AG20443 (cell line): Measurements from ENCODE around the gene SLC35F2.
"Not testable (repeated sequence)": the region's sequence is repeated elsewhere in the genome, so short reads cannot be mapped to it uniquely, and the experiment has no call there.

Source experiments
- DNase-seq: peaks from one replicate; pipeline ENCODE4 v3.0.0; 2012; ENCODE audit warnings: low spot score, mixed read lengths

SLC35F2 gene

GRCh38 chr11:107842412-107843100 lies 16.0 kb downstream of the SLC35F2 start:
- no peak for DNase-seq

GRCh38 chr11:107840129-107840484 lies 18.5 kb downstream of the SLC35F2 start:
- DNase-seq, result peak; percentile 53

GRCh38 chr11:107836851-107837250 lies 21.7 kb downstream of the SLC35F2 start:
- no peak for DNase-seq

- no peak for DNase-seq
Observed at GRCh38 chr11:107834995-107835394, 23.6 kb downstream of the SLC35F2 start.

GRCh38 chr11:107833926-107834325 lies 24.7 kb downstream of the SLC35F2 start:
- not testable (repeated sequence) for DNase-seq

- no peak for DNase-seq
Observed at GRCh38 chr11:107830915-107831540, 27.6 kb downstream of the SLC35F2 start.

- no peak for DNase-seq
Observed at GRCh38 chr11:107827041-107827440, 31.5 kb downstream of the SLC35F2 start.

- no peak for DNase-seq
Observed at GRCh38 chr11:107825875-107826274, 32.7 kb downstream of the SLC35F2 start.

GRCh38 chr11:107824668-107825369 lies 33.8 kb downstream of the SLC35F2 start:
- DNase-seq, result no peak

- peak; percentile 41 for DNase-seq
Observed at GRCh38 chr11:107821199-107821927, 37.2 kb downstream of the SLC35F2 start.

- no peak for DNase-seq
Observed at GRCh38 chr11:107819361-107820014, 39.1 kb downstream of the SLC35F2 start.

GRCh38 chr11:107818491-107818890 lies 40.1 kb downstream of the SLC35F2 start:
- no peak for DNase-seq

- DNase-seq, result no peak
Observed at GRCh38 chr11:107816028-107816427, 42.6 kb downstream of the SLC35F2 start.

- no peak for DNase-seq
Observed at GRCh38 chr11:107810875-107811274, 47.7 kb downstream of the SLC35F2 start.

GRCh38 chr11:107808521-107808920 lies 50.1 kb downstream of the SLC35F2 start:
- DNase-seq, result no peak

GRCh38 chr11:107804971-107805370 lies 53.6 kb downstream of the SLC35F2 start:
- DNase-seq, result no peak

GRCh38 chr11:107804211-107804610 lies 54.4 kb downstream of the SLC35F2 start:
- DNase-seq, result no peak

GRCh38 chr11:107801641-107802040 lies 56.9 kb downstream of the SLC35F2 start:
- DNase-seq, result no peak

GRCh38 chr11:107799218-107799859 lies 59.2 kb downstream of the SLC35F2 start:
- DNase-seq, result peak; percentile 82

- DNase-seq, result no peak
Observed at GRCh38 chr11:107792049-107792443, 66.5 kb downstream of the SLC35F2 start.

GRCh38 chr11:107791343-107792048 lies 67.1 kb downstream of the SLC35F2 start:
- no peak for DNase-seq
